ENCODE data around the gene PHF2. TPM values are rescaled to one million over a fixed set of nuclear protein-coding genes. Genes with fewer than 3 reads are reported as not detected.
"Not testable (repeated sequence)": the region's sequence is repeated elsewhere in the genome, so short reads cannot be mapped to it uniquely, and the experiment has no call there.

Gene PHF2
- polyA plus RNA-seq, 1 of the 3 experiments (the other 2 are of a cell fraction) = 11.2 TPM

GRCh38 chr9:93670208-93671019 is 94.0 kb downstream of the PHF2 start:
- Histone ChIP-seq H3K4me1 (ENCODE audit: control insufficient read depth in 1 of 2, insufficient read depth in 2 of 2, low read depth in 1 of 2, low read length in 1 of 2) (peaks cover 0 to 6% of the 10 kb centered on the region in 2 experiments; a peak in 1 of 4 replicates), H4K20me1 (ENCODE audit: insufficient read depth) (peaks cover 14% of the 10 kb centered on the region; the same call in 1 of the 2 replicates), H3K9me3 (no peaks in the 10 kb centered on the region), H3K36me3 (replicated peaks in 1 of 2; ENCODE audit: control insufficient read depth in 1 of 2, insufficient read depth in 2 of 2, low read length in 1 of 2) (peaks cover 0 to 3% of the 10 kb centered on the region in 2 experiments), H3K79me2 (ENCODE audit: insufficient read depth) (no peaks in the 10 kb centered on the region), H3F3A (replicated peaks; ENCODE audit: insufficient read depth) (no peaks in the 10 kb centered on the region), H2AFZ (ENCODE audit: low read depth) (no peak overlapping the region), H3K4me2 (no peak overlapping the region), H3K4me3 (ENCODE audit: low read depth in 2 of 2, low read length in 1 of 2) (no peak overlapping the region), H3K9ac (no peak overlapping the region), H3K27ac (ENCODE audit: low read depth in 2 of 2, low read length in 1 of 2) (no peak overlapping the region), H3K27me3 (ENCODE audit: insufficient read depth) (no peaks in the 10 kb centered on the region), H3K9me2 (no peaks in the 10 kb centered on the region)
- TF ChIP-seq SMC3 (IDR thresholded peaks at IDR 0.05; ENCODE audit: low read depth, low read length) = no peak
- TF ChIP-seq ELF1 (IDR thresholded peaks at IDR 0.05) = no peak
- TF ChIP-seq JUND (IDR thresholded peaks at IDR 0.05) = no peak
- TF ChIP-seq CTCF (IDR thresholded peaks at IDR 0.05) = no peak
- TF ChIP-seq FOXM1 (IDR thresholded peaks at IDR 0.05; ENCODE audit: low read depth) = no peak
- no peak for TF ChIP-seq FOSL2 (IDR thresholded peaks at IDR 0.05; ENCODE audit: borderline replicate concordance, low read depth)
- DNase-seq = peak; percentile 50
- ChIA-PET CTCF (interaction anchor here (4.1 kb wide), 1 partner anchor 12 kb away, joined by 24 read pairs; no protein-coding TSS in a partner anchor), POLR2A (no interaction called here)
- 93% methylated on average over 7 of the region's 8 CpGs for WGBS (ENCODE audit: low lambda C conversion rate)

GRCh38 chr9:93671020-93671338 is 94.6 kb downstream of the PHF2 start:
- ChIA-PET POLR2A (no interaction called here), CTCF (no interaction called here)
- 96% methylated on average over 2 of the region's 2 CpGs for WGBS (ENCODE audit: low lambda C conversion rate)
- H3K4me1 ChIP-seq (ENCODE audit: control insufficient read depth in 1 of 2, insufficient read depth in 2 of 2, low read depth in 1 of 2, low read length in 1 of 2) = peaks cover 0 to 6% of the 10 kb centered on the region in 2 experiments; a peak in 1 of 4 replicates
- no peak overlapping the region for H3K9ac ChIP-seq
- no peak overlapping the region for H3K27ac ChIP-seq (ENCODE audit: low read depth in 2 of 2, low read length in 1 of 2)
- H3K9me3 ChIP-seq = no peaks in the 10 kb centered on the region
- no peak overlapping the region for H3K4me2 ChIP-seq
- no peak for TF ChIP-seq EZH2phosphoT487 (IDR thresholded peaks at IDR 0.05; ENCODE audit: borderline replicate concordance, low read depth)
- no peak for TF ChIP-seq USF1 (IDR thresholded peaks at IDR 0.05; ENCODE audit: borderline replicate concordance, low read depth)
- no peak for TF ChIP-seq FOSL2 (IDR thresholded peaks at IDR 0.05; ENCODE audit: borderline replicate concordance, low read depth)
- no peak for TF ChIP-seq CHD2 (IDR thresholded peaks at IDR 0.05; ENCODE audit: low read length, partially characterized antibody)
- no peak for TF ChIP-seq MAX (IDR thresholded peaks at IDR 0.05; ENCODE audit: low read depth)
- no peak for TF ChIP-seq FOXM1 (IDR thresholded peaks at IDR 0.05; ENCODE audit: low read depth)
- TF ChIP-seq PBX3 (IDR thresholded peaks at IDR 0.05) = no peak
- H2AFZ ChIP-seq (ENCODE audit: low read depth) = no peak overlapping the region
- H3F3A ChIP-seq (replicated peaks; ENCODE audit: insufficient read depth) = no peaks in the 10 kb centered on the region
- H3K4me3 ChIP-seq (ENCODE audit: low read depth in 2 of 2, low read length in 1 of 2) = no peak overlapping the region
- DNase-seq = no peak
- peaks cover 0 to 3% of the 10 kb centered on the region in 2 experiments for H3K36me3 ChIP-seq (replicated peaks in 1 of 2; ENCODE audit: control insufficient read depth in 1 of 2, insufficient read depth in 2 of 2, low read length in 1 of 2)
- H3K9me2 ChIP-seq = no peaks in the 10 kb centered on the region
- no peaks in the 10 kb centered on the region for H3K27me3 ChIP-seq (ENCODE audit: insufficient read depth)
- H3K79me2 ChIP-seq (ENCODE audit: insufficient read depth) = no peaks in the 10 kb centered on the region
- peaks cover 14% of the 10 kb centered on the region; the same call in 1 of the 2 replicates for H4K20me1 ChIP-seq (ENCODE audit: insufficient read depth)

- H3K9me2 ChIP-seq; H3K4me2 ChIP-seq; H3K27me3 ChIP-seq (ENCODE audit: insufficient read depth); H3K27ac ChIP-seq (ENCODE audit: low read depth in 2 of 2, low read length in 1 of 2); H3F3A ChIP-seq (replicated peaks; ENCODE audit: insufficient read depth); H3K4me1 ChIP-seq (ENCODE audit: control insufficient read depth in 1 of 2, insufficient read depth in 2 of 2, low read depth in 1 of 2, low read length in 1 of 2); H3K9ac ChIP-seq; H2AFZ ChIP-seq (ENCODE audit: low read depth); H3K9me3 ChIP-seq; POLR2A ChIA-PET; H3K79me2 ChIP-seq (ENCODE audit: insufficient read depth); H3K36me3 ChIP-seq (replicated peaks in 1 of 2; ENCODE audit: control insufficient read depth in 1 of 2, insufficient read depth in 2 of 2, low read length in 1 of 2); H3K4me3 ChIP-seq (ENCODE audit: low read depth in 2 of 2, low read length in 1 of 2): not testable (repeated sequence)
- 93% methylated on average over 2 of the region's 2 CpGs for WGBS (ENCODE audit: low lambda C conversion rate)
- CTCF ChIA-PET = interaction anchor here (2.4 kb wide), 1 partner anchor 10 kb away, joined by 10 read pairs; no protein-coding TSS in a partner anchor
- H4K20me1 ChIP-seq (ENCODE audit: insufficient read depth) = peaks cover 14% of the 10 kb centered on the region; the same call in 1 of the 2 replicates
- peak; percentile 13 for DNase-seq
Observed at GRCh38 chr9:93672330-93673020, 96.1 kb downstream of the PHF2 start.

Measured in SK-N-SH (cell line).